A549 treated with AZD9567 at 1 μM for 4 hours (cell line): Measurements from ENCODE around the gene SYT10. TPM values are rescaled to one million over a fixed set of nuclear protein-coding genes. Genes with fewer than 3 reads are reported as not detected.

Experiments used
- total RNA-seq: library from RNA; stranded (reverse); fragments of 200-300 nt; extraction: Qiagen RNA extraction; gene quantifications from 5 replicates; pipeline ENCODE4 v1.2.3, GENCODE V29; 2022; ENCODE audit not compliant: insufficient read depth

Gene SYT10, protein sequence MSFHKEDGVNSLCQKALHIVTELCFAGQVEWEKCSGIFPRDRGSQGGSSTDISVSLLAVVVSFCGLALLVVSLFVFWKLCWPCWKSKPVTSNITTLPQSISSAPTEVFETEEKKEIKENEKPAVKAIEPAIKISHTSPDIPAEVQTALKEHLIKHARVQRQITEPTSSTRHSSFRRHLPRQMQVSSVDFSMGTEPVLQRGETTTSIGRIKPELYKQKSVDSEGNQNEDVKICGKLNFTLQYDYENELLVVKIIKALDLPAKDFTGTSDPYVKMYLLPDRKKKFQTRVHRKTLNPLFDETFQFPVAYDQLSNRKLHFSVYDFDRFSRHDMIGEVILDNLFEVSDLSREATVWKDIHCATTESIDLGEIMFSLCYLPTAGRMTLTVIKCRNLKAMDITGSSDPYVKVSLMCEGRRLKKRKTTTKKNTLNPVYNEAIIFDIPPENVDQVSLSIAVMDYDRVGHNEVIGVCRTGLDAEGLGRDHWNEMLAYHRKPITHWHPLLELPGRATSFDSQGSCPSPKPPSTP
- total RNA-seq = not detected in 5 replicates

DNA sequence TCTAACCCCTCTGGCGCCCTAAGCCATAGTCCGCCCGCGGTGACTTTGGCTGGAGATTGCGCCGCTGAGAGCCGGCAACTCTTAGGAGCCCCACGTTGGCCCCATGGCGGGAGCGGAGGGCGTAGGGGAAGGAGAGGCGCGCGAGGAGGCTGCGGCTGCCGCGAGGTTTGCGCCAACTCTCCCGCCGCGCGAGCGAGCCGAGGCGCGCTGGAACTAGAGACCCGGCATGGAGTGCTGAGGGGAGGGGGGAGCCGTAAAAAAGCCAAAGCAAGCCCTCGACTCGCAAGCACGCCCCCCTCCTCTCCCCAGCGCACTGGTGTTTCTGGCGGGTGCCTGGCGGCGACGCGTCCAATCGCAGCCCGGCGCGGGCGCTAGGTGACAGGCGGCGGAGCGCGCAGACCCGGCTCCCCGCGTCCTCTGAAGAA lies at the start of gene SYT10:
TSS of gene SYT10 (minus strand) at position 233 of the 425 bp plus-strand sequence. CDS start 297 bp downstream, outside the sequence.

